Cardiac fibroblast (primary cell): ENCODE measurements around the gene TMEM38A.
"Not testable (repeated sequence)": the region's sequence is repeated elsewhere in the genome, so short reads cannot be mapped to it uniquely, and the experiment has no call there.

Experiments
- DNase-seq, 2 donors: peaks; one replicate each; pipeline versions ENCODE4 v3.0.0 to v3.0.0-alpha.2; 2010; ENCODE audit warnings: low read depth in 2 of 2
- H3K4me3 ChIP-seq, 2 donors: replicated peaks in 1 of 2; 1 replicate in 1 of 2; 2 replicates in 1 of 2; pipeline ENCODE4 v1.5.1; 2011; ENCODE audit warnings: low read depth in 2 of 2, low read length in 2 of 2, mild to moderate bottlenecking in 2 of 2, moderate library complexity in 1 of 2
- TF ChIP-seq, protein P1 (sequence below): IDR thresholded peaks from one replicate; pipeline ENCODE4 v1.5.1; 2011; ENCODE audit warnings: low read depth, mild to moderate bottlenecking, low read length, inconsistent platforms

The TMEM38A gene

DNA sequence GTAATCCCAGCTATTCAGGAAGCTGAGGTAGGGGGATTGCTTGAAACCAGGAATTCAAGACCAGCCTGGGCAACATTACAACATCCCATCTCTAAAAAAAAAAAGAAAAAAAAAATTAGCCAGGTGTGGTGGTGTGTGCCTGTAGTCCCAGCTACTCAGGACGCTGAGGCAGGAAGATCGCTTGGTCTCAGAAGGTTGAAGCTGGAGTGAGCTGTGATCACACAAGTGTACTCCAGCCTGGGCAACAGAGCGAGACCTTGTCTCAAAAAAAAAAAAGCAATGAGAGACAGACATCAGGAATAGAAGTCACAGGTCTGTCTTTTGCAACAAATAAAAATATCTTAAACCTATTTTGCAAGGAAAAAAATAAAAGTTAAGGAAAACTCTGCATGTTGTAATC, 23.3 kb downstream of the TMEM38A start:
- H3K4me3 ChIP-seq = no peak overlapping the region
- no peak for DNase-seq
- TF ChIP-seq, protein P1, sequence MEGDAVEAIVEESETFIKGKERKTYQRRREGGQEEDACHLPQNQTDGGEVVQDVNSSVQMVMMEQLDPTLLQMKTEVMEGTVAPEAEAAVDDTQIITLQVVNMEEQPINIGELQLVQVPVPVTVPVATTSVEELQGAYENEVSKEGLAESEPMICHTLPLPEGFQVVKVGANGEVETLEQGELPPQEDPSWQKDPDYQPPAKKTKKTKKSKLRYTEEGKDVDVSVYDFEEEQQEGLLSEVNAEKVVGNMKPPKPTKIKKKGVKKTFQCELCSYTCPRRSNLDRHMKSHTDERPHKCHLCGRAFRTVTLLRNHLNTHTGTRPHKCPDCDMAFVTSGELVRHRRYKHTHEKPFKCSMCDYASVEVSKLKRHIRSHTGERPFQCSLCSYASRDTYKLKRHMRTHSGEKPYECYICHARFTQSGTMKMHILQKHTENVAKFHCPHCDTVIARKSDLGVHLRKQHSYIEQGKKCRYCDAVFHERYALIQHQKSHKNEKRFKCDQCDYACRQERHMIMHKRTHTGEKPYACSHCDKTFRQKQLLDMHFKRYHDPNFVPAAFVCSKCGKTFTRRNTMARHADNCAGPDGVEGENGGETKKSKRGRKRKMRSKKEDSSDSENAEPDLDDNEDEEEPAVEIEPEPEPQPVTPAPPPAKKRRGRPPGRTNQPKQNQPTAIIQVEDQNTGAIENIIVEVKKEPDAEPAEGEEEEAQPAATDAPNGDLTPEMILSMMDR = no peak

DNA sequence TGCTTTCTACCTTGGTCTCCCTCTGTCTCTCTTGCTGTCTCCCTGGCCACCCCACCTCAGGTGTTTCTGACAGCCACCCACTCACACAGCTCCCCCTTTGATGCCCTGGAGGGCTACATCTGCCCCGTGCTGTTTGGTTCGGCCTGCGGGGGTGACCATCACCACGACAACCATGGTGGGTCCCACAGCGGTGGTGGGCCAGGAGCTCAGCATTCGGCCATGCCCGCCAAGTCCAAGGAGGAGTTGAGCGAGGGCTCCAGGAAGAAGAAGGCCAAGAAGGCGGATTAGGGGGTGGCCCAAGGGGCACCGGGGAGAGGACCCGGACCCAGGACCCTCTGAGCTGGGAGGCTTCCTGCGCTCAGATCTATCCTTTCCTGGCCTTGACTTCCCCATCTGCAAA, 27.1 kb downstream of the TMEM38A start:
- TF ChIP-seq, protein P1 = no peak
- no peak for DNase-seq
- no peak overlapping the region for H3K4me3 ChIP-seq

DNA sequence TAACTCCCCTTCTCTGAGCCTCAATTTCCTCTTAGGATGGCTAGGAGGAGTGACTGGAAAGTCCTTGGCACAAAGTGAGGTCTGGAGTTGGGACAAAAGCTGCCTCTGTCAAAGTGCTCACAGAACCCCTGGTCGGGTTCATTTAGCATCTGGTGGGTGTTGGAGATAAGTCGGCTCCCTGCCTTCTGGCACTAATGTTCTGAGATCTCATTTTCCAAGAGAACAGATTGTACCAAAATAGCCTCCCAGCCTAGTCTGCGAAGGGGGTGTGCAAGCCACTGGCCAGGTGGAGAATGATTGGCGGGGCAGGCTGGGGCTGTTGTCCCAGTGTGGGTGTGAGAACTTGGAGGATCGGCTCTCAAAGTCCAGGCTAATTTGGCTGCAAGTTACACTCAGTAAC, 38.0 kb downstream of the TMEM38A start:
- peak in 1 of 2 donors; percentile 14 for DNase-seq
- TF ChIP-seq, protein P1 = no peak
- no peak overlapping the region for H3K4me3 ChIP-seq

DNA sequence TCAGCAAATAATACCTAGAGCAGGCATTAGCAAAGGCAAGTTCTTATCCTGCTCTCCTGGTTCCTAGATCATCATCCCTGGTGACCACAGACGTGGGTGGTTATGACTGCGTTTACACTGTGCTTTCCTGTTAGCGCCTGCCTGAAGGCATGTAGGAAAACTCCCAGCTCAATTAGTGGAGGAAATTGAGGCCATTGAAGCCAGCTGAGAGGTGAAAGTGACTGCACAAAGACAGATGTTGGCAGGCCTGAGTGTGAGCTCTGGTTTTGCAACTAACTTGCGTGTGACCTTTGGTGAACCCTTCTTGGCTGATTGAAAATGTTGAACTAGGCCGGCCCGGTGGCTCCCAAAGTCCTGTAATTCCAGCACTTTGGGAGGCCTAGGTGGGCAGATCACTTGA, 41.2 kb downstream of the TMEM38A start:
- DNase-seq = peak; percentile 20 to 62
- TF ChIP-seq, protein P1 = no peak
- no peak overlapping the region for H3K4me3 ChIP-seq

DNA sequence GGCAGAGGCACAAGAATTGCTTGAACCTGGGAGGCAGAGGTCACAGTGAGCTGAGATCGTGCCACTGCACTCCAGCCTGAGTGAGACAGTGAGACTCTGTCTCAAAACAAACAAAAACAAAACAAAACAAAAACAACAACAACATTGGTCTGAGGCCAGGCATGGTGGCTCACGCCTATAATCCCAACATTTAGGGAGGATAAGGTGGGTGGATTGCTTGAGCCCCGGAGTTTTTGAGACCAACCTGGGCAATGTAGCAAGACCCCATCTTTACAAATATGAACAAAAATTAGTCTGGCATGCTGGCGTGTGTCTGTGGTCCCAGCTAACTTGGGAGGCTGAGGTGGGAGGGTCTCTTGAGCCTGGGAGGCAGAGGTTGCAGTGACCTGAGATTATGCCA, 42.7 kb downstream of the TMEM38A start:
- no peak for DNase-seq

DNA sequence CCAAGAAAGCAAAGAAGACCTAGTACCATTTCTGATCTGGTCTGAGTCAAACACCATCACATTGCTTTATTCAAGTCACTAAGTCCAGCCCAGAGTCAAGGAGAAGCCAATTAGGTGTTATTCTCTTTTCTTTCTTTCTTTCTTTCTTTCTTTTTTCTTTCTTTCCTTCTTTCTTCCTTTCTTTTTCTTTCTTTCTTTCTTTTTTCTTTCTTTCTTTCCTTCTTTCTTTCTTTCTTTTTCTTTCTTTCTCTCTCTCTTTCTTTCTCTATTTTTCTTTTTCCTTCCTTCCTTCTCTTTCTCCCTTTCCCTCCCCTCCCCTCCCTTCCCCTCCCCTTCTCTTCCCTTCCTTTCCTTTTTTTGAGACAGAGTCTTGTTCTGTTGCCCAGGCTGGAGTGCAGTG, 49.9 kb downstream of the TMEM38A start:
- DNase-seq, H3K4me3 ChIP-seq: not testable (repeated sequence)

More for the DNA sequence above, 42.7 kb downstream of the TMEM38A start:
- TF ChIP-seq, protein P1 = no peak
- no peak overlapping the region for H3K4me3 ChIP-seq

DNA sequence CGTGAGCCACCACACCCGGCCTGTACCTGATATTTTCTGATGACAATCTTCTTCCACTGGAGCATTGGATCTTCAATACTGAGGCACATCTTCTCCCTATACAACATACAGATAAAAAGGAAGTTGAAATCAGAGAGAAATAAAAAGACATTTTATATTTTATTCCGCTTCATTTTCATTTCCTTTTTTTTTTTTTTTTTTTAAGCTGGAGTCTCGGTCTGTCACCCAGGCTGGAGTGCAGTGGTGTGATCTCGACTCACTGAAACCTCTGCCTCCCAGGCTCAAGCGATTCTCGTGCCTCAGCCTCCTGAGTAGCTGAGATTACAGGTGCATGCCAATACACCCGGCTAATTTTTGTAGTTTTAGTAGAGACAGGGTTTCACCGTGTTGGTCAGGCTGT, 51.4 kb downstream of the TMEM38A start:
- DNase-seq, H3K4me3 ChIP-seq: not testable (repeated sequence)

DNA sequence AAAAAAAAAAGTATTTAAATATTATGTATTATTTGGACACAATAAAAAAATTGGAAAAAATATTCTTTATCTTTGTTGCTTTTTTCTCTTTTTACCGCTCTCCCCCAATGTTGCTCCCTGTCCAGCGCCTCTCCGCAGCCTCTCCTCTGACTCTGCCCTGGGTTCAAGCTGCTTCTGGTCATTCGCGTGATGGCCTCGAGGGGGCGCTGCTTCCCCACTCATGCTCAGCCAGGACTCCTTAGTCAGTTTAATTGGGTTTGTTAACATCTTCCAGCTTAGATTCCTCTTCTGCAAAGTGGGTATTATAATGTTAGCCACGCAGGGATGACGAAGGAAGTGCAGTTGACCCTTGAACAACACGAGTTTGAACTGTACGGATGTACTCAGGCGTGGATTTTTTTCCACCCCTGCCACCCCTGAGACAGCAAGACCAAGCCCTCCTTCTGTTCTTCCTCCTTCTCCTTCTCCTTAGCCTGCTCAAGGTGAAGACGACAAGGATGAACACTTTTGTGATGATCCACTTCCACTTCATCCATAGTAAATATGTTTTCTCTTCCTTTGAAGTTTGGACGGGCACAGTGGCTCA, 53.9 kb downstream of the TMEM38A start:
- TF ChIP-seq, protein P1 = peak; percentile 87
- no peak overlapping the region for H3K4me3 ChIP-seq
- DNase-seq = peak; percentile 39 to 56
